ENCODE data around the gene POLR2J3. TPM values are rescaled to one million over a fixed set of nuclear protein-coding genes. Genes with fewer than 3 reads are reported as not detected.
"Not testable (repeated sequence)": the region's sequence is repeated elsewhere in the genome, so short reads cannot be mapped to it uniquely, and the experiment has no call there.

POLR2J3 gene
- total RNA-seq, 1 experiment from 2014 or later, result 14.9 TPM

DNA sequence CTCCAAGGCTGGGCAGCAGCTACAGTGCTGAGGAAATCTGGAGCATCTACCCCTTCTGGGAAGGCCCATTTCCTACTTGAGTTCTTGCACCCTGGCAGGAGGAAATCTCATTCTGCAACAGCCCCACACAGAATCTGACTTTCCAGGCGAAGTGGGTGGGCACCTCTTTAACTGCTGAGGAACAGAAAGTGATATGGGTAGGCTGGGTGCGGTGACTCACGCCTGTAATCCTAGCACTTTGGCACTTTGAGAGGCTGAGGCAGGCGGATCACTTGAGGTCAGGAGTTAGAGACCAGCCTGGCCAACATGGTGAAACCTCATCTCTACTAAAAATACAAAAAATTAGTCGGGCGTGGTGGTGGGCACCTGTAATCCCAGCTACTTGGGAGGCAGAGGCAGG lies 2.2 kb upstream of the POLR2J3 start:
- not testable (repeated sequence) for H3K36me3 Mint-ChIP-seq (ENCODE audit: insufficient read depth in 1 of 3, low read depth in 3 of 3); H2BK5ac ChIP-seq (ENCODE audit: insufficient read length, low read length); H3K4me1 ChIP-seq (ENCODE audit: insufficient read depth, low read length); H3K27me3 Mint-ChIP-seq (ENCODE audit: low read depth); H2AFZ ChIP-seq (ENCODE audit: low read length); H3K4me2 ChIP-seq (ENCODE audit: insufficient read depth, insufficient read length, low read length); H3K27ac Mint-ChIP-seq; DNase-seq; H3K79me2 ChIP-seq (ENCODE audit: insufficient read depth, low read length); H2BK120ac ChIP-seq (ENCODE audit: low read depth, low read length, poor library complexity, severe bottlenecking); H2BK15ac ChIP-seq (ENCODE audit: low read depth, low read length); H3K18ac ChIP-seq (ENCODE audit: insufficient read length, low read depth, low read length); H4K20me1 ChIP-seq (ENCODE audit: control insufficient read depth, insufficient read depth, insufficient read length); H4K91ac ChIP-seq (ENCODE audit: insufficient read length, low read depth, low read length); H2BK20ac ChIP-seq (ENCODE audit: low read depth, low read length, poor library complexity, severe bottlenecking); H3K56ac ChIP-seq (ENCODE audit: insufficient read length, low read depth, low read length); H2BK12ac ChIP-seq (ENCODE audit: insufficient read length, low read depth, low read length); H3K27ac ChIP-seq (ENCODE audit: insufficient read length, low read depth, low read length); H3K4me3 Mint-ChIP-seq; H3K23me2 ChIP-seq (ENCODE audit: insufficient read length, low read depth, low read length, poor library complexity, severe bottlenecking); H3T11ph ChIP-seq (ENCODE audit: low read length); H3K14ac ChIP-seq (ENCODE audit: insufficient read depth, low read length); H4K8ac ChIP-seq (replicated peaks; ENCODE audit: insufficient read length, low read depth, low read length); H2AK5ac ChIP-seq (ENCODE audit: insufficient read length, low read length); H3K9me3 ChIP-seq (ENCODE audit: control insufficient read depth, low read depth, low read length); H3K4me1 Mint-ChIP-seq; H3K79me1 ChIP-seq (ENCODE audit: insufficient read depth, low read depth, low read length, poor library complexity, severe bottlenecking); H3K27me3 ChIP-seq (ENCODE audit: insufficient read depth, low read length); H3K9me3 Mint-ChIP-seq; H3K9ac ChIP-seq (ENCODE audit: extremely low read depth, insufficient read length, low read length); H3K4ac ChIP-seq (ENCODE audit: low read depth, low read length); H4K5ac ChIP-seq (ENCODE audit: insufficient read length, low read depth, low read length); H3K23ac ChIP-seq (ENCODE audit: insufficient read length, low read depth, low read length)
- WGBS (ENCODE audit: extremely low coverage, insufficient read length, low lambda C conversion rate), result no CpG with 5 or more reads among the region's 6 CpGs

DNA sequence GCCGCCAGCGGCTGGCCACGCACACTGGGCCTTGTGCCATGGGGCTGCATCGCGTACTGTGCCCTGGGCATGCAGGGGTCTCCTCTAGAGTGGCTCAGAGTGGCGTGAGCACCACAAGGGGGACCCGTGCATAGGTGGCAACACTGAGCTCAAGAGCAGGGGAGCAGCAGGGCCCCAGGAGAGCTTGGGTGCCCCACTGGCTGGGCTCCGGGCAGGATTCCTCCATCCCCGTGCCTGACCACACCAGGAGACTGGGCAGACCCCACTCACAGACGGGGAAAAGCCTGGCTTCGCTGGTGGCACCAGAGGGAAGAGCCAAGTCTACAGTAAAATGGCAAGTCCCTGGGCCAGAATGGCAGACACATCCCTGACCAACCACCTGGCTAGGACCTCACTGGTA lies 3.8 kb downstream of the POLR2J3 start:
- not testable (repeated sequence) for H3K36me3 Mint-ChIP-seq (ENCODE audit: insufficient read depth in 1 of 3, low read depth in 3 of 3); H3K79me1 ChIP-seq (ENCODE audit: insufficient read depth, low read depth, low read length, poor library complexity, severe bottlenecking); DNase-seq; H3K56ac ChIP-seq (ENCODE audit: insufficient read length, low read depth, low read length); H3K4me2 ChIP-seq (ENCODE audit: insufficient read depth, insufficient read length, low read length); H3K27ac ChIP-seq (ENCODE audit: insufficient read length, low read depth, low read length); H4K91ac ChIP-seq (ENCODE audit: insufficient read length, low read depth, low read length); H3K27ac Mint-ChIP-seq; H3K18ac ChIP-seq (ENCODE audit: insufficient read length, low read depth, low read length); H2BK5ac ChIP-seq (ENCODE audit: insufficient read length, low read length); H3K23me2 ChIP-seq (ENCODE audit: insufficient read length, low read depth, low read length, poor library complexity, severe bottlenecking); H3K9me3 Mint-ChIP-seq; H2BK12ac ChIP-seq (ENCODE audit: insufficient read length, low read depth, low read length); H3T11ph ChIP-seq (ENCODE audit: low read length); H2BK15ac ChIP-seq (ENCODE audit: low read depth, low read length); H2BK20ac ChIP-seq (ENCODE audit: low read depth, low read length, poor library complexity, severe bottlenecking); H3K14ac ChIP-seq (ENCODE audit: insufficient read depth, low read length); H4K20me1 ChIP-seq (ENCODE audit: control insufficient read depth, insufficient read depth, insufficient read length); H3K23ac ChIP-seq (ENCODE audit: insufficient read length, low read depth, low read length); H4K8ac ChIP-seq (replicated peaks; ENCODE audit: insufficient read length, low read depth, low read length); H2AFZ ChIP-seq (ENCODE audit: low read length); H3K79me2 ChIP-seq (ENCODE audit: insufficient read depth, low read length); H3K27me3 Mint-ChIP-seq (ENCODE audit: low read depth); H2AK5ac ChIP-seq (ENCODE audit: insufficient read length, low read length); H3K9ac ChIP-seq (ENCODE audit: extremely low read depth, insufficient read length, low read length); H3K4me1 Mint-ChIP-seq; H3K27me3 ChIP-seq (ENCODE audit: insufficient read depth, low read length); H3K9me3 ChIP-seq (ENCODE audit: control insufficient read depth, low read depth, low read length); H3K4ac ChIP-seq (ENCODE audit: low read depth, low read length); H4K5ac ChIP-seq (ENCODE audit: insufficient read length, low read depth, low read length); H3K4me3 Mint-ChIP-seq; H3K4me1 ChIP-seq (ENCODE audit: insufficient read depth, low read length); H2BK120ac ChIP-seq (ENCODE audit: low read depth, low read length, poor library complexity, severe bottlenecking)
- no CpG with 5 or more reads among the region's 11 CpGs for WGBS (ENCODE audit: extremely low coverage, insufficient read length, low lambda C conversion rate)

Data from H9 (cell line).